Stomach (tissue), 19 donors: ENCODE data around the gene CYB5B. TPM values are rescaled to one million over a fixed set of nuclear protein-coding genes. Genes with fewer than 3 reads are reported as not detected.

Experiments
- DNase-seq, 2 donors: peaks; one replicate each; pipeline versions ENCODE4 v3.0.0 to v3.0.0-alpha.2; 2013 to 2019
- H3K27ac ChIP-seq, 5 donors: fragments of 200-600 bp in 4 of 5; sonication (generic) in 4 of 5; one replicate each; pipeline ENCODE4 v1.5.1; 2013 to 2019; ENCODE audit warnings: mild to moderate bottlenecking in 1 of 5, moderate library complexity in 1 of 5
- H3K27me3 ChIP-seq, 3 donors: fragments of 200-600 bp; sonication (generic); one replicate each; pipeline ENCODE4 v1.5.1; 2017 to 2019; ENCODE audit warnings: mixed run types in 1 of 3
- H3K36me3 ChIP-seq, 4 donors: fragments of 200-600 bp; sonication (generic); 1 replicate in 3 of 4; 2 replicates in 1 of 4; pipeline ENCODE4 v1.5.1; 2016 to 2019
- H3K4me1 ChIP-seq, 4 donors: fragments of 200-600 bp; sonication (generic); one replicate each; pipeline ENCODE4 v1.5.1; 2016 to 2019
- H3K4me3 ChIP-seq, 4 donors: fragments of 200-600 bp; sonication (generic) in 3 of 4; one replicate each; pipeline ENCODE4 v1.5.1; 2016 to 2019; ENCODE audit warnings: mild to moderate bottlenecking in 1 of 4
- H3K9me3 ChIP-seq, 4 donors: fragments of 200-600 bp; sonication (generic); one replicate each; pipeline ENCODE4 v1.5.1; 2016 to 2019
- CTCF ChIP-seq, 7 experiments: fragments of 450-650 bp in 4 of 7; fragments of 200-600 bp in 3 of 7; sonication (generic) in 3 of 7; IDR thresholded peaks; one replicate each; pipeline ENCODE4 v1.5.1; 2016 to 2019; ENCODE audit warnings: antibody characterized with exemption in 7 of 7, control low read depth in 2 of 7, mild to moderate bottlenecking in 1 of 7
- EP300 ChIP-seq: sonication (generic); formaldehyde crosslinking; IDR thresholded peaks from one replicate; pipeline ENCODE4 v1.6.1; 2017; ENCODE audit warnings: antibody characterized with exemption
- POLR2A ChIP-seq, 4 donors: fragments of 450-650 bp; IDR thresholded peaks; one replicate each; pipeline ENCODE4 v1.6.1; 2016; ENCODE audit warnings: antibody characterized with exemption in 4 of 4, control low read depth in 2 of 4, mild to moderate bottlenecking in 1 of 4, moderate library complexity in 1 of 4
- POLR2AphosphoS5 ChIP-seq, 3 donors: sonication (generic); formaldehyde crosslinking; IDR thresholded peaks; one replicate each; pipeline ENCODE4 v1.6.1; 2016; ENCODE audit warnings: antibody characterized with exemption in 3 of 3
- WGBS, 5 donors: extraction: QIAGEN DNeasy Blood & Tissue Kit in 3 of 5; methylation state at CpG; one replicate each; pipeline versions ENCODE4 v1.1.5 to v1.1.7; 2013 to 2018; 5-methylcytosine and 5-hydroxymethylcytosine counted together
- intact Hi-C: fragments of 100-400 bp; cut with DNase I; formaldehyde crosslinking; loops from one replicate; pipeline ENCODE4 v1.15.1; 2023; ENCODE audit warnings: low total_unique reads
- long read RNA-seq, 10 donors: transcript quantifications; one replicate each; lab custom pipeline, GENCODE V29; 2026
- polyA plus RNA-seq, 3 donors: library from polyadenylated mRNA; stranded (reverse); fragments of 200-250 nt; gene quantifications; one replicate each; pipeline ENCODE4 v1.2.3, GENCODE V29; 2013
- total RNA-seq, 5 donors: library from RNA; depleted of rRNA; stranded (reverse); fragments of >200 nt; gene quantifications; one replicate each; pipeline versions ENCODE4 v1.1.0 to v1.2.3, GENCODE V29; 2014 to 2016
- donor health status: healthy with polysubstance abuse.
- donor health status: Bipolar disorder and iron deficiency.
- donor health status: healthy.

The CYB5B gene
- total RNA-seq (10 to 100 TPM in 4 of 5 donors, 1 to 10 TPM in 1; 9.3 to 76.3 (median 46.8) TPM), polyA plus RNA-seq (10 to 100 TPM; 45.1 to 55.7 (median 52.9) TPM)
- long read RNA-seq, donor 1, full-length matches to known transcripts: 8 of 8 reads
- long read RNA-seq, donor 1, partial matches to known transcripts: 0 of 8 reads
- long read RNA-seq, donor 1, other reads (novel, unspliced or antisense): 0 of 8 reads
- long read RNA-seq, donor 2, full-length matches to known transcripts: 14 of 14 reads
- long read RNA-seq, donor 2, partial matches to known transcripts: 0 of 14 reads
- long read RNA-seq, donor 2, other reads (novel, unspliced or antisense): 0 of 14 reads
- long read RNA-seq, donor 3, full-length matches to known transcripts: 6 of 6 reads
- long read RNA-seq, donor 3, partial matches to known transcripts: 0 of 6 reads
- long read RNA-seq, donor 3, other reads (novel, unspliced or antisense): 0 of 6 reads
- long read RNA-seq, donor 4, full-length matches to known transcripts: 2 of 2 reads
- long read RNA-seq, donor 4, partial matches to known transcripts: 0 of 2 reads
- long read RNA-seq, donor 4, other reads (novel, unspliced or antisense): 0 of 2 reads
- long read RNA-seq, donor 5, full-length matches to known transcripts: 18 of 24 reads
- long read RNA-seq, donor 5, partial matches to known transcripts: 6 of 24 reads
- long read RNA-seq, donor 5, other reads (novel, unspliced or antisense): 0 of 24 reads
- long read RNA-seq, donor 6, full-length matches to known transcripts: 32 of 32 reads
- long read RNA-seq, donor 6, partial matches to known transcripts: 0 of 32 reads
- long read RNA-seq, donor 6, other reads (novel, unspliced or antisense): 0 of 32 reads
- long read RNA-seq, donor 7, full-length matches to known transcripts: 16 of 23 reads
- long read RNA-seq, donor 7, partial matches to known transcripts: 7 of 23 reads
- long read RNA-seq, donor 7, other reads (novel, unspliced or antisense): 0 of 23 reads
- long read RNA-seq, donor 8, full-length matches to known transcripts: 12 of 27 reads
- long read RNA-seq, donor 8, partial matches to known transcripts: 15 of 27 reads
- long read RNA-seq, donor 8, other reads (novel, unspliced or antisense): 0 of 27 reads
- long read RNA-seq, donor 9, full-length matches to known transcripts: 15 of 26 reads
- long read RNA-seq, donor 9, partial matches to known transcripts: 11 of 26 reads
- long read RNA-seq, donor 9, other reads (novel, unspliced or antisense): 0 of 26 reads
- long read RNA-seq, donor 10, full-length matches to known transcripts: 2 of 2 reads
- long read RNA-seq, donor 10, partial matches to known transcripts: 0 of 2 reads
- long read RNA-seq, donor 10, other reads (novel, unspliced or antisense): 0 of 2 reads

GRCh38 chr16:69424053-69424934 is at the start of gene CYB5B:
Gene CYB5B, plus strand, starts transcription at chr16:69424619. Its CDS starts 65 bp downstream, at chr16:69424684.
- TF ChIP-seq POLR2A (IDR thresholded peaks at IDR 0.05): peak in 1 of 4 donors; percentile 75
- TF ChIP-seq CTCF (IDR thresholded peaks at IDR 0.05): no peak
- peak; percentile 40 for TF ChIP-seq EP300
- TF ChIP-seq POLR2AphosphoS5 (IDR thresholded peaks at IDR 0.05): peak; percentile 73 to 97 (median 93)
- peak within 1 kb of the TSS; percentile 67 to 95 (median 84) for H3K4me3 ChIP-seq
- 3 to 5% (median 4%) methylated on average over 32 to 40 of the region's 40 CpGs for WGBS, 5 donors
- no peaks in the 10 kb centered on the region for H3K9me3 ChIP-seq
- intact Hi-C loops: no loop called here
- peaks cover 0 to 27% (median 24%) of the 10 kb centered on the region in 4 donors for H3K4me1 ChIP-seq
- H3K36me3 ChIP-seq: peaks cover 5 to 27% (median 23%) of the 10 kb centered on the region in 4 donors
- no peaks in the 10 kb centered on the region for H3K27me3 ChIP-seq
- peak; percentile 94 to 99 for DNase-seq
- H3K27ac ChIP-seq: peak within 1 kb of the TSS; percentile 78 to 92 (median 85)

GRCh38 chr16:69376393-69377059 is 47.9 kb upstream of the CYB5B start:
- H3K36me3 ChIP-seq: peaks cover 10 to 79% (median 72%) of the 10 kb centered on the region in 4 donors
- no peak overlapping the region for H3K4me3 ChIP-seq
- no peaks in the 10 kb centered on the region for H3K27me3 ChIP-seq
- intact Hi-C loops: no loop called here
- no peak overlapping the region for H3K27ac ChIP-seq
- no peaks in the 10 kb centered on the region for H3K9me3 ChIP-seq
- no peak for DNase-seq
- no peak for TF ChIP-seq POLR2AphosphoS5 (IDR thresholded peaks at IDR 0.05)
- no peak for TF ChIP-seq CTCF (IDR thresholded peaks at IDR 0.05)
- no peak for TF ChIP-seq POLR2A (IDR thresholded peaks at IDR 0.05)
- no peak for TF ChIP-seq EP300
- peaks cover 0 to 18% (median 6%) of the 10 kb centered on the region in 4 donors for H3K4me1 ChIP-seq
- WGBS, 5 donors: 95 to 97% (median 96%) methylated on average over 10 of the region's 10 CpGs

- DNase-seq: no peak
- no peak overlapping the region for H3K4me3 ChIP-seq
- peaks cover 0 to 26% (median 9%) of the 10 kb centered on the region in 4 donors for H3K4me1 ChIP-seq
- peaks cover 10 to 79% (median 72%) of the 10 kb centered on the region in 4 donors for H3K36me3 ChIP-seq
- H3K9me3 ChIP-seq: no peaks in the 10 kb centered on the region
- H3K27ac ChIP-seq: no peak overlapping the region
- no peaks in the 10 kb centered on the region for H3K27me3 ChIP-seq
- TF ChIP-seq EP300: no peak
- WGBS, 5 donors: 90 to 96% (median 94%) methylated on average over 1 of the region's 1 CpG
- intact Hi-C loops: no loop called here
Measured at GRCh38 chr16:69378036-69378435, 46.4 kb upstream of the CYB5B start.
